Bronchial smooth muscle cell (primary cell): Measurements from ENCODE around the gene SEC23B. TPM values are rescaled to one million over a fixed set of nuclear protein-coding genes. Genes with fewer than 3 reads are reported as not detected.

Experiments
- total RNA-seq: library from RNA; depleted of rRNA; stranded (reverse); fragments of >200 nt; gene quantifications from 2 replicates; pipeline ENCODE4 v1.2.1, GENCODE V29; 2014

Gene SEC23B
- 33.1 and 35.7 TPM in 2 replicates for total RNA-seq

DNA sequence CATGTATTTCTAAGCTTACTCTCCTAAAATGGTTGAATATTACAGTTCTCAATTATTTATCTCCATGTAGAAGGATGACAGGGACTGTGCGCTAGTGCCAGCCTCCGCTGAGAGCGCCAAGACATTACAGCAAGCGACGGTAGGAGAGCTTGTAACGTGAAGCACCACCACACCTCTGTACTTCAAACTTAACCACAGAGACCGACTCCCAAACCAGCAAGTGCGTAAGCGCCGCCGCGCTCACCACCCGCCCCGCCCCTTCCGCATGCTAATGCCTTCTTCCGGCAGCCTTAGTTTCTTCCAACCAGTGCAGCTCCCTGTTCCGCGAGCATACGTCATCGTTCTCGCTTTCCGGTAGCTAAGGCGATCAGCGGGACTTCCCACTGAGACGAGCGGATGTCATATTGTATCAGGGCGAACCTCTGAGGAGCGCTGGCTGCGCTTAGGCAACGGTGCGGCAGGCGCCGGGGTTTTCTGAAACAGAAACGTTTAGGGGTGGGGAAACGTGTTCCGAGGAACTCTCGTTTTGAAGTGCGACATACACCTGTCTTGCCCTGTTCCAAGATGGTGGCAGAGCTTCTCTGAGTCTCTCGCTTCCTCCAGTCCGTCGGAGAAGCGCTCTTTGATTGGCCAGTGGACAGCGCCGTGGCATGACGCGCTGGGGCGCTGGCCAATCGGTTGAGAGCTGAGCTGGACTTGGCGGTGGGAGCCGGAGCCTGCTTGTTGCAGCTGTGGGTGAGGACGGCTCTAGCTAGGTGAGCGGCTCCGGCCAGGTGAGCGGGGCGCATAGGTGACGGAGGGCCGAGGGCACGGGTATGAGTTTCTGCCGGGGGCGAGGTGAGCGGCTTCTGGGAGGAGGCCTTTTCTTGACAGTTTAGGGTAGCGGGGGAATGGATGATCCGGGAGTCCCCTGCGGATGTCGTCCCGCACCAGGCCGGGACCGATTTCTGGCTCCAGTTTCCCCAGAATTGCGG lies at the start of gene SEC23B:
Gene SEC23B (plus strand): TSS at position 723 of the 974 bp plus-strand sequence. CDS start 2,896 bp downstream, outside the sequence.

DNA sequence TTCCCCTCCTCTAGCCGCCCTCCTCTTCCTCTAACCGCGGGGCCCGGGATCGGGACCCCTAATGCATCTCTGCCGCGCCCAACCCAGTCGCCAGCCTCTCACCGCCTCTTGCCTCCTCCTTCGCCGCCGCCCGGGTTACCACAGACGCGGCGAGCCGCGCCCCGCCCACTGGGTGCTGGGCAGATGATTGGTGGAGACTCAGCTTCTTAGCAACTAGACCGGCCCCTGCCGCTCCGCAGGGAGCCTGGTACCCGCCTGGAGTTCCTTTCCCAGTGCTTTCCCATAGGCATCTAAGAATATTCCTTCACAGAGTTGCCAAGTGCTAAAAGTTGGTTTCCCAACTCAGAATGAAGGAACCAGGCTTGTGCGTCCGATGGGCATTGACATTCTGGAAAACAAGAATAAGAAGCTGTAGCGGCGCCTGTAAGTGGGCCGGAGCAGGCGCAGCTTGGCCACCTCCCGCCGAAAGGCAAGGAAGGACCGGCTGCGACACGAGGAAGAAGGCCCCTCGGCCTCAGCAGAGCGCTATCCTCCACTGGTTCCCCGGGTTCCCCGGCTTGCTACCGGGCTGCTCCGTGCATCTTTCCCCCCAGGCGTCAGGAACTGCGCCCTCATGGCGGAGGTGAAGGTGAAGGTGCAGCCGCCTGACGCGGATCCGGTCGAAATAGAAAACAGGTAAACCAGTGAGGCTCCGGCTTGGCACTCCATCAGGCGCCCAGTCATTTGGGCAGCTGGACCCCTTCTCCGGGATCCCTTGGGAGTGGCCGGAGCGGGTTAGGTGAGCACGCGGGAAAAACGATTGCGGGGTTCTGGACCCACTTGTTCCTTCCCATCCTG lies 40.6 kb upstream of the SEC23B start, which contains the start of the genes DZANK1 and POLR3F:
Gene DZANK1 (minus strand): TSS at position 137 of the 837 bp plus-strand sequence. CDS start 1,672 bp downstream, outside the sequence.
Gene POLR3F (plus strand): TSS at position 497 of the 837 bp plus-strand sequence. CDS start 117 bp downstream, at position 614.

GRCh38 chr20:18496740-18497592 lies 10.8 kb upstream of the SEC23B start, which contains the start of gene RBBP9:
Gene RBBP9, minus strand, starts transcription at chr20:18497225. Its CDS starts 58 bp downstream, at chr20:18497167.

GRCh38 chr20:18566892-18567738 lies 59.4 kb downstream of the SEC23B start, which contains the start of gene SMIM26:
Gene SMIM26, plus strand, starts transcription at chr20:18567432. Its CDS starts 47 bp downstream, at chr20:18567479.

DNA sequence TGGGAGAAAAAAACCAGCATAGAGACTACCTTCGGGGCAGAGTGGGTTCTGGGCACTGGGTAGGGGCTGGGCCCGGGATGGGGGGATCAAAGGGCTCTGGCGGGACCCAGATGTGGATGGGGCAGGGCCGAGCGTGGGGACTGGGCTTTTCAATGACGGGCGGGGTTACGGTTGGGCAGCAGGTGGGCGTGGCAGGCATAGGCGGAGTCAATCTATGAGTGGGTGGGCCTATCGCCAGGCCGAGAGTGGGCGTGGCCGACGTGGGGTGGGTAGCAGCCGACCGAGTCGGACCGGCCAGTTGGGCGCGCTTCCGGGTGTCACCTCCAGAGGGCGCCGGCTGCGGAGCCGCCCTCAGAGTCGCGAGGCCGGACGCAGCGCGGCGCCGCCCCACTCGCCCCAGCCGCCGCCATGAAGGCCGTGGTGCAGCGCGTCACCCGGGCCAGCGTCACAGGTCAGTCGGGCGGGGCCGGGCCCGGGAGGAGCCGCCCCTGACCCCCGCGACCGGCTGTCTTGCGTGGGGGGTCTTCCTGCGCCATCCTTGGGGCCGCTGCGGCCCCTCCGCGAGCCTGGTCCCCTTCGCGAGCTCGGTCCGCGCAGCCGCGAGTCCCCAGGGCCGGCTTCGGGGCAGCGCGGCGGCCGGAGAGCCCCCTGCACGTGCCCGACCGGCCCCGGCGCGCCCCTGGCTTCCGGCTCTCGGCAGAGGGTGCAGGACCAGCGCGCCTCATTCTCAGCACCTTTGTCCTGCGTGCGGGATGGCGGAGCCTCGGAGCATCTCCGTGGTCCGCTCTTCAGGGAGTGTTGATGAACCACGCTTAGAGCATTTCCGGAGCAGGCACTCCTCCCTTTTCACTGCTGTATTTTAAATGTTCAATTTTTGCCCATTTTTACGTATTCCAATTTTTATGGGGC lies 80.2 kb downstream of the SEC23B start, which contains the start of gene DTD1:
Gene DTD1 (plus strand): TSS at position 390 of the 909 bp plus-strand sequence. CDS start 19 bp downstream, at position 409.

Other genes starting within 250 kb of the SEC23B start
- 24.9 and 25.8 TPM in 2 replicates for gene ZNF133, start 219.4 kb upstream of the SEC23B start, total RNA-seq
- gene DZANK1, start 40.9 kb upstream of the SEC23B start, total RNA-seq = 0.47 and 0.60 TPM in 2 replicates
- gene POLR3F, start 40.5 kb upstream of the SEC23B start, total RNA-seq = 8.4 and 14.3 TPM in 2 replicates
- gene RBBP9, start 10.7 kb upstream of the SEC23B start, total RNA-seq = 12.3 and 17.6 TPM in 2 replicates
- 105 and 169 TPM in 2 replicates for gene SMIM26, start 59.5 kb downstream of the SEC23B start, total RNA-seq
- gene DTD1, start 80.1 kb downstream of the SEC23B start, total RNA-seq = 64.4 and 80.4 TPM in 2 replicates